Tibial artery (tissue), 4 donors: ENCODE results near the gene ADCK2.
A peak's percentile ranks its signal among the peaks of the same experiment; 100 is the strongest.

Source experiments
- DNase-seq, 2 donors: peaks; one replicate each; pipeline ENCODE4 v3.0.0-alpha.2; 2019
- H3K27ac ChIP-seq, 2 donors: fragments of 200-600 bp; sonication (generic) in 1 of 2; 1 replicate in 1 of 2; 2 replicates in 1 of 2; pipeline ENCODE4 v1.5.1; 2018 to 2019; ENCODE audit warnings: mild to moderate bottlenecking in 1 of 2
- H3K27me3 ChIP-seq, 2 donors: fragments of 200-600 bp; sonication (generic) in 1 of 2; one replicate each; pipeline versions ENCODE4 v1.5.1 to v1.6.0; 2016 to 2019
- H3K36me3 ChIP-seq, 3 donors: fragments of 200-600 bp; sonication (generic) in 2 of 3; one replicate each; pipeline ENCODE4 v1.5.1; 2016 to 2019; ENCODE audit warnings: mild to moderate bottlenecking in 2 of 3
- H3K4me1 ChIP-seq, 4 donors: fragments of 200-600 bp; sonication (generic) in 2 of 4; 1 replicate in 3 of 4; 2 replicates in 1 of 4; pipeline ENCODE4 v1.5.1; 2016 to 2019
- H3K4me3 ChIP-seq, 2 donors: fragments of 200-600 bp; sonication (generic) in 1 of 2; 1 replicate in 1 of 2; 2 replicates in 1 of 2; pipeline ENCODE4 v1.5.1; 2018 to 2019; ENCODE audit warnings: mild to moderate bottlenecking in 2 of 2
- H3K9me3 ChIP-seq, 3 donors: fragments of 200-600 bp; sonication (generic) in 1 of 3; one replicate each; pipeline ENCODE4 v1.5.1; 2016 to 2019
- intact Hi-C: fragments of 100-400 bp; cut with DNase I; formaldehyde crosslinking; loops from one replicate; pipeline ENCODE4 v1.15.0; 2023; ENCODE audit warnings: low total_unique reads
- TF ChIP-seq, protein P1 (sequence below), 2 experiments: fragments of 200-600 bp in 1 of 2; fragments of 450-650 bp in 1 of 2; IDR thresholded peaks; one replicate each; pipeline ENCODE4 v1.5.1; 2017 to 2019; ENCODE audit warnings: antibody characterized with exemption in 2 of 2, mild to moderate bottlenecking in 1 of 2, moderate library complexity in 1 of 2

The ADCK2 gene

GRCh38 chr7:140650367-140650766 is 22.4 kb upstream of the ADCK2 start:
- Histone ChIP-seq H3K4me3 (no peak overlapping the region), H3K9me3 (no peaks in the 10 kb centered on the region), H3K27me3 (peaks cover 0 to 10% of the 10 kb centered on the region in 2 donors), H3K4me1 (peaks cover 0 to 7% (median 0%) of the 10 kb centered on the region in 4 donors), H3K36me3 (no peaks in the 10 kb centered on the region), H3K27ac (no peak overlapping the region)
- TF ChIP-seq, protein P1, sequence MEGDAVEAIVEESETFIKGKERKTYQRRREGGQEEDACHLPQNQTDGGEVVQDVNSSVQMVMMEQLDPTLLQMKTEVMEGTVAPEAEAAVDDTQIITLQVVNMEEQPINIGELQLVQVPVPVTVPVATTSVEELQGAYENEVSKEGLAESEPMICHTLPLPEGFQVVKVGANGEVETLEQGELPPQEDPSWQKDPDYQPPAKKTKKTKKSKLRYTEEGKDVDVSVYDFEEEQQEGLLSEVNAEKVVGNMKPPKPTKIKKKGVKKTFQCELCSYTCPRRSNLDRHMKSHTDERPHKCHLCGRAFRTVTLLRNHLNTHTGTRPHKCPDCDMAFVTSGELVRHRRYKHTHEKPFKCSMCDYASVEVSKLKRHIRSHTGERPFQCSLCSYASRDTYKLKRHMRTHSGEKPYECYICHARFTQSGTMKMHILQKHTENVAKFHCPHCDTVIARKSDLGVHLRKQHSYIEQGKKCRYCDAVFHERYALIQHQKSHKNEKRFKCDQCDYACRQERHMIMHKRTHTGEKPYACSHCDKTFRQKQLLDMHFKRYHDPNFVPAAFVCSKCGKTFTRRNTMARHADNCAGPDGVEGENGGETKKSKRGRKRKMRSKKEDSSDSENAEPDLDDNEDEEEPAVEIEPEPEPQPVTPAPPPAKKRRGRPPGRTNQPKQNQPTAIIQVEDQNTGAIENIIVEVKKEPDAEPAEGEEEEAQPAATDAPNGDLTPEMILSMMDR (IDR thresholded peaks at IDR 0.05) = no peak
- intact Hi-C loops = loop anchor here (5.0 kb wide), 1 partner anchor 133 kb away; no protein-coding TSS in a partner anchor
- peak in 1 of 2 donors; percentile 24 for DNase-seq

DNA sequence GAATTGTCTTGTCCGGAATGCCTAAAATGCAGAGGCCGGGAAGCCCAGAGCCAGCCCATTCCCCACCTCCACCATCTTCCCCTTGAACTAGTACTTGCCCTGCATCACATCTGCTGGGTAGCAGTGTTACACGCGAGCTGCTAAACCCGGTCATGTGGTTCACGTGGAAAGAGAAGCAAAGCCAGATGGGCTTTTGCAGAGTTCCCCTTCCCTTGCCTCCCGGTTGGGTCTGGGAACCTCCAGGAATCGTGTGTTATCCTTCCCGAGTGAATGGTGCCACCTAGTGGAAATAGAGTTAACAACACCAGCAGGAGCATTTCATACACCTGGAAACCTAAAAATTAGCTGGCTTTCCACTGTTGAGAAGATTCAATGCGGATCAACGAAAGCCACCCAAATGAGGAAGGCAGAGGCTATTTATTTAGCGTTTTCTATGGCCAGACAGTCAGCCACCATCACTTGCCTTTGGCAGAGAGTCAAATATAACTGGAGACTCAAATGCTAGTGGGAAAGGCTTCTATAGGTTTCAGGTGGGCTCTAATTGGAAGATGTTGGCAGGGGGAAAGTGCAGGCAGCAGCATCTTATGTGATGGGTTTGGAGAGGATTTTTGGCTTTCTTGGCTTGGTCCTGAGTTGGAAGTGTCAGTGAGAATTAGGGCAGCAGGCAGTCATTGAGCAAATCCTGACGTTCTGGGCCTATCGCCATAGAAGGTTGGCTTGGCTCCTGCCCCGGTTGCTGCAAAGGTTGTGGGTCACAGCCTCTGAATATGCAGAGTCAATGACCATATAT is 19.2 kb upstream of the ADCK2 start:
- Histone ChIP-seq H3K27me3 (peaks cover 0 to 10% of the 10 kb centered on the region in 2 donors), H3K4me3 (no peak overlapping the region), H3K9me3 (no peaks in the 10 kb centered on the region), H3K36me3 (no peaks in the 10 kb centered on the region), H3K27ac (no peak overlapping the region), H3K4me1 (peaks cover 0 to 21% (median 7%) of the 10 kb centered on the region in 4 donors)
- TF ChIP-seq, protein P1 (IDR thresholded peaks at IDR 0.05) = peak; percentile 78 to 85
- peak; percentile 58 to 64 for DNase-seq
- intact Hi-C loops = loop anchor here (5.0 kb wide), 1 partner anchor 136 kb away; no protein-coding TSS in a partner anchor

DNA sequence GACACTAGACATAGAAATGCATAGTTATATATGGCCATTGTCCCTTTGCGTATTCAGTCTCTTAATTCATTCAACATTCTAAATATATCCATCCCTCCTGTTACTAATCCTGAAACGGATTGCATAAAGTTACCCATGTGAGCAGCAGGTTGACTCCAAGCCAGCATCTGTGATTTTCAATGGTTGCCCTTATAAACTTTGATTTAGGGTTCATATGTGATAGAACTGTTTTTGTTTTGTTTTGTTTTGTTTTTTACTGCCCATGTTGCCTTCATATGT is 18.7 kb upstream of the ADCK2 start:
- Histone ChIP-seq H3K36me3 (no peaks in the 10 kb centered on the region), H3K27ac (no peak overlapping the region), H3K4me3 (no peak overlapping the region), H3K9me3 (no peaks in the 10 kb centered on the region), H3K4me1 (peaks cover 0 to 21% (median 7%) of the 10 kb centered on the region in 4 donors), H3K27me3 (peaks cover 0 to 12% of the 10 kb centered on the region in 2 donors)
- TF ChIP-seq, protein P1 (IDR thresholded peaks at IDR 0.05) = no peak
- intact Hi-C loops = loop anchor here (5.0 kb wide), 1 partner anchor 137 kb away; no protein-coding TSS in a partner anchor
- no peak for DNase-seq

GRCh38 chr7:140654661-140655060 is 18.1 kb upstream of the ADCK2 start:
- Histone ChIP-seq H3K4me1 (peaks cover 0 to 21% (median 7%) of the 10 kb centered on the region in 4 donors), H3K9me3 (no peaks in the 10 kb centered on the region), H3K4me3 (no peak overlapping the region), H3K27me3 (peaks cover 0 to 15% of the 10 kb centered on the region in 2 donors), H3K36me3 (no peaks in the 10 kb centered on the region), H3K27ac (no peak overlapping the region)
- TF ChIP-seq, protein P1 (IDR thresholded peaks at IDR 0.05) = no peak
- intact Hi-C loops = loop anchor here (5.0 kb wide), 1 partner anchor 137 kb away; no protein-coding TSS in a partner anchor
- DNase-seq = peak; percentile 8 to 11

DNA sequence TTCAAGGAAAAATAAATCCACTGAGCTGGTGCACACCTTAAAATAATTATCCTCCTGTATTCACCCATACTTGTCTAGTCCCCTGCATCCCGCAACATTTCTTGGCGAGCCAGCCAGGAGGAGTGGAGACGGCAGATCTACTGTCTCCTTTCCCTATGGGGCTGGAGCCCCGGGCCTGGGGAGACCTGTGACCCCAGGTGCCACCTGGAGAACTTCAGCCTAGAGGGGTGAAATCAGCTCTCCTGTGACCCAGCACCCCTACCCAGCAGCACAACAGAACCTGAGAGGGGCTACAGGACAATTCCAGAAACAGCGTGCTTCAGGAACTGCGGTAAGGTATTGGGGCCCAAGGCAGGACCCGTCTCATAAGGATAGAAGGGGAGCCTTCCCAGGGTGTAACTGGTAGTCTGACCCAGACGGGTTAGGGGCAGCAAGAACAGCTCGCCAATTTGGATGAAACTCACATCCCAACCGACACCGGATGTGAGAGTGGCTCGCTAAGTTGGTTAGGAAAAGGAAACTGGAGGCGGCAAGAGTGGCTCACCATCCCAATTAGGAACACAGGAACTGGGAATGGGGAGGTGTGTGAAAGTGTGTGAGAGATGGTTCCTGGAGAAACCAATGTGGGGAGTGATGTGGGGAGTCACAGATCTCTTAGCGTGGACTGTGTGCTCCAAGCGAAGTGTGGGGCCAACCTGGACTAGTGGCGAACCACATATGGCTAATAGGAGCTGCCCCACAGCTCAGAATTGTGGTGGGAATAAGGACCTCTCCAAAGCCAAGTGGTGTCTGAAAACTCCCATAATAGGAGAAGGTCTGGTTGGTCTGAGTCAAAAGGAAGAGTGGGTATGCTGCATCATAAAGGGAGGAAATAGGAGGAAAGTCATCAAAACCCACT is 17.0 kb upstream of the ADCK2 start:
- Histone ChIP-seq H3K27ac (no peak overlapping the region), H3K4me3 (peak overlapping the region in 1 of 2 donors; percentile 39), H3K27me3 (peaks cover 0 to 16% of the 10 kb centered on the region in 2 donors), H3K36me3 (no peaks in the 10 kb centered on the region), H3K9me3 (no peaks in the 10 kb centered on the region), H3K4me1 (peaks cover 0 to 21% (median 7%) of the 10 kb centered on the region in 4 donors)
- TF ChIP-seq, protein P1 (IDR thresholded peaks at IDR 0.05) = no peak
- intact Hi-C loops = no loop called here
- peak; percentile 9 to 44 for DNase-seq
